ENCODE measurements around the gene GPR52. TPM values are rescaled to one million over a fixed set of nuclear protein-coding genes. Genes with fewer than 3 reads are reported as not detected.
"Not testable (repeated sequence)": the region's sequence is repeated elsewhere in the genome, so short reads cannot be mapped to it uniquely, and the experiment has no call there.

The GPR52 gene
- polyA plus RNA-seq (2013, experiment 1 of 2; ENCODE audit: insufficient read length): not detected
- polyA plus RNA-seq (2013, experiment 2 of 2; ENCODE audit: insufficient read length): not detected

- no peak for DNase-seq
These were observed at the start of gene GPR52 for GRCh38 chr1:174447866-174448530. Gene GPR52 (plus strand): TSS chr1:174447964. CDS start chr1:174448112, 148 bp downstream.

- DNase-seq: peak; percentile 4
These were observed 49.5 kb upstream of the GPR52 start for GRCh38 chr1:174398246-174398645.

- DNase-seq: no peak
These were observed 48.6 kb upstream of the GPR52 start for GRCh38 chr1:174399211-174399610.

- DNase-seq: no peak
These were observed 46.7 kb upstream of the GPR52 start for GRCh38 chr1:174401075-174401474.

GRCh38 chr1:174405219-174405618, 42.5 kb upstream of the GPR52 start:
- no peak for DNase-seq

GRCh38 chr1:174406421-174406820, 41.3 kb upstream of the GPR52 start:
- DNase-seq: no peak

GRCh38 chr1:174407665-174408064, 40.1 kb upstream of the GPR52 start:
- peak; percentile 55 for DNase-seq

- DNase-seq: peak; percentile 35
These were observed 39.6 kb upstream of the GPR52 start for GRCh38 chr1:174408146-174408545.

GRCh38 chr1:174409801-174410200, 38.0 kb upstream of the GPR52 start:
- not testable (repeated sequence) for DNase-seq

- DNase-seq: no peak
These were observed 34.1 kb upstream of the GPR52 start for GRCh38 chr1:174413632-174414031.

- no peak for DNase-seq
These were observed 33.6 kb upstream of the GPR52 start for GRCh38 chr1:174414203-174414602.

GRCh38 chr1:174415506-174415905, 32.3 kb upstream of the GPR52 start:
- no peak for DNase-seq

- DNase-seq: no peak
These were observed 29.8 kb upstream of the GPR52 start for GRCh38 chr1:174417921-174418320.

GRCh38 chr1:174425121-174425520, 22.6 kb upstream of the GPR52 start:
- no peak for DNase-seq

- no peak for DNase-seq
These were observed 21.6 kb upstream of the GPR52 start for GRCh38 chr1:174426153-174426552.

- no peak for DNase-seq
These were observed 19.7 kb upstream of the GPR52 start for GRCh38 chr1:174428033-174428432.

GRCh38 chr1:174428739-174429138, 19.0 kb upstream of the GPR52 start:
- DNase-seq: no peak

GRCh38 chr1:174433451-174433850, 14.3 kb upstream of the GPR52 start:
- peak; percentile 45 for DNase-seq

- DNase-seq: no peak
These were observed 2.4 kb upstream of the GPR52 start for GRCh38 chr1:174445351-174445750.

- DNase-seq: no peak
These were observed 1.9 kb upstream of the GPR52 start for GRCh38 chr1:174445817-174446216.

GRCh38 chr1:174448531-174448883, 743 bp downstream of the GPR52 start:
- DNase-seq: no peak

- peak; percentile 17 for DNase-seq
These were observed 1.2 kb downstream of the GPR52 start for GRCh38 chr1:174448974-174449373.

- no peak for DNase-seq
These were observed 3.6 kb downstream of the GPR52 start for GRCh38 chr1:174451408-174451807.

- no peak for DNase-seq
These were observed 18.1 kb downstream of the GPR52 start for GRCh38 chr1:174465855-174466254.

GRCh38 chr1:174466607-174467006, 18.8 kb downstream of the GPR52 start:
- no peak for DNase-seq

Data from fibroblast of skin of scalp (primary cell).